Breast epithelium (tissue), 4 donors: ENCODE measurements around the gene CLPSL2. TPM values are rescaled to one million over a fixed set of nuclear protein-coding genes. Genes with fewer than 3 reads are reported as not detected.

Experiments used
- DNase-seq, 2 donors: peaks; one replicate each; pipeline ENCODE4 v3.0.0-alpha.2; 2019; ENCODE audit warnings: low spot score in 2 of 2
- H3K27ac ChIP-seq, 2 donors: fragments of 200-600 bp; sonication (generic) in 1 of 2; one replicate each; pipeline ENCODE4 v1.5.1; 2016 to 2019; ENCODE audit warnings: mild to moderate bottlenecking in 1 of 2
- H3K27me3 ChIP-seq, 2 donors: fragments of 200-600 bp; sonication (generic) in 1 of 2; one replicate each; pipeline versions ENCODE4 v1.5.1 to v1.6.0; 2017 to 2019; ENCODE audit warnings: control low read depth in 1 of 2, mild to moderate bottlenecking in 1 of 2
- H3K36me3 ChIP-seq: fragments of 200-600 bp; one replicate; pipeline ENCODE4 v1.5.1; 2019
- H3K4me1 ChIP-seq, 2 donors: fragments of 200-600 bp; sonication (generic); one replicate each; pipeline ENCODE4 v1.5.1; 2016 to 2019; ENCODE audit warnings: control low read depth in 1 of 2
- H3K4me3 ChIP-seq, 3 donors: fragments of 200-600 bp; sonication (generic); 1 replicate in 2 of 3; 2 replicates in 1 of 3; pipeline ENCODE4 v1.5.1; 2016 to 2019; ENCODE audit warnings: mild to moderate bottlenecking in 3 of 3, moderate library complexity in 2 of 3
- H3K9me3 ChIP-seq, 2 donors: fragments of 200-600 bp; sonication (generic) in 1 of 2; one replicate each; pipeline ENCODE4 v1.5.1; 2016 to 2019; ENCODE audit warnings: control low read depth in 1 of 2
- POLR2A ChIP-seq: fragments of 450-650 bp; IDR thresholded peaks from one replicate; pipeline ENCODE4 v1.6.1; 2016; ENCODE audit warnings: antibody characterized with exemption, mild to moderate bottlenecking, moderate library complexity
- POLR2AphosphoS5 ChIP-seq, 3 donors: sonication (generic); formaldehyde crosslinking; IDR thresholded peaks; one replicate each; pipeline ENCODE4 v1.6.1; 2017; ENCODE audit warnings: antibody characterized with exemption in 3 of 3
- intact Hi-C: fragments of 100-400 bp; cut with DNase I; formaldehyde crosslinking; loops from one replicate; pipeline ENCODE4 v1.15.1; 2023; ENCODE audit warnings: low total_unique reads
- total RNA-seq, 3 donors: library from RNA; depleted of rRNA; stranded (reverse); fragments of >200 nt; gene quantifications; one replicate each; pipeline ENCODE4 v1.1.0, GENCODE V29; 2016
- TF ChIP-seq, protein P1 (sequence below), 3 donors: fragments of 450-650 bp; IDR thresholded peaks; one replicate each; pipeline ENCODE4 v1.5.1; 2016 to 2017; ENCODE audit warnings: antibody characterized with exemption in 3 of 3, mild to moderate bottlenecking in 3 of 3, moderate library complexity in 3 of 3

The CLPSL2 gene
- total RNA-seq, 3 donors from 2014 or later: 2.3 TPM; not detected in 2

DNA sequence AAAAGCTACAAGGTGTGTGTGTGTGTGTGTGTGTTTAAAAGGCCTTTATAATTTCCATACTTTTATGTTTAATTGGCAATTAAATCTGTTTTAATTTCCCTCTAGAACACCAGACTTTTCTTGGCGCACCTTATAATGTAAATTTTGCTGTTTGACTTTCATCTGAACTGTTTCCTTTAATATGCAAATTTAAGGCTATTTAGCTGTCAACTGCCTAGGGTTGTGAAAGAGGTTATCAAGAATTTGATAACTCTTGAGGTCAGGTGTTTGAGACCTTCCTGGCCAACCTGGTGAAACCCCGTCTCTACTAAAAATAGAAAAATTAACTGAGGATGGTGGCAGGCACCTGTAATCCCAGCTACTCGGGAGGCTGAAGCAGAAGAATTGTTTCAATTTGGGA is 24.8 kb downstream of the CLPSL2 start:
- TF ChIP-seq POLR2A (no peak), POLR2AphosphoS5 (IDR thresholded peaks at IDR 0.05) (no peak)
- TF ChIP-seq, protein P1, sequence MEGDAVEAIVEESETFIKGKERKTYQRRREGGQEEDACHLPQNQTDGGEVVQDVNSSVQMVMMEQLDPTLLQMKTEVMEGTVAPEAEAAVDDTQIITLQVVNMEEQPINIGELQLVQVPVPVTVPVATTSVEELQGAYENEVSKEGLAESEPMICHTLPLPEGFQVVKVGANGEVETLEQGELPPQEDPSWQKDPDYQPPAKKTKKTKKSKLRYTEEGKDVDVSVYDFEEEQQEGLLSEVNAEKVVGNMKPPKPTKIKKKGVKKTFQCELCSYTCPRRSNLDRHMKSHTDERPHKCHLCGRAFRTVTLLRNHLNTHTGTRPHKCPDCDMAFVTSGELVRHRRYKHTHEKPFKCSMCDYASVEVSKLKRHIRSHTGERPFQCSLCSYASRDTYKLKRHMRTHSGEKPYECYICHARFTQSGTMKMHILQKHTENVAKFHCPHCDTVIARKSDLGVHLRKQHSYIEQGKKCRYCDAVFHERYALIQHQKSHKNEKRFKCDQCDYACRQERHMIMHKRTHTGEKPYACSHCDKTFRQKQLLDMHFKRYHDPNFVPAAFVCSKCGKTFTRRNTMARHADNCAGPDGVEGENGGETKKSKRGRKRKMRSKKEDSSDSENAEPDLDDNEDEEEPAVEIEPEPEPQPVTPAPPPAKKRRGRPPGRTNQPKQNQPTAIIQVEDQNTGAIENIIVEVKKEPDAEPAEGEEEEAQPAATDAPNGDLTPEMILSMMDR (IDR thresholded peaks at IDR 0.05): no peak
- Histone ChIP-seq H3K36me3 (no peaks in the 10 kb centered on the region), H3K27me3 (peaks cover 0 to 10% of the 10 kb centered on the region in 2 donors), H3K9me3 (no peaks in the 10 kb centered on the region), H3K4me1 (no peaks in the 10 kb centered on the region), H3K4me3 (no peak overlapping the region), H3K27ac (no peak overlapping the region)
- intact Hi-C loops: no loop called here
- DNase-seq: no peak

DNA sequence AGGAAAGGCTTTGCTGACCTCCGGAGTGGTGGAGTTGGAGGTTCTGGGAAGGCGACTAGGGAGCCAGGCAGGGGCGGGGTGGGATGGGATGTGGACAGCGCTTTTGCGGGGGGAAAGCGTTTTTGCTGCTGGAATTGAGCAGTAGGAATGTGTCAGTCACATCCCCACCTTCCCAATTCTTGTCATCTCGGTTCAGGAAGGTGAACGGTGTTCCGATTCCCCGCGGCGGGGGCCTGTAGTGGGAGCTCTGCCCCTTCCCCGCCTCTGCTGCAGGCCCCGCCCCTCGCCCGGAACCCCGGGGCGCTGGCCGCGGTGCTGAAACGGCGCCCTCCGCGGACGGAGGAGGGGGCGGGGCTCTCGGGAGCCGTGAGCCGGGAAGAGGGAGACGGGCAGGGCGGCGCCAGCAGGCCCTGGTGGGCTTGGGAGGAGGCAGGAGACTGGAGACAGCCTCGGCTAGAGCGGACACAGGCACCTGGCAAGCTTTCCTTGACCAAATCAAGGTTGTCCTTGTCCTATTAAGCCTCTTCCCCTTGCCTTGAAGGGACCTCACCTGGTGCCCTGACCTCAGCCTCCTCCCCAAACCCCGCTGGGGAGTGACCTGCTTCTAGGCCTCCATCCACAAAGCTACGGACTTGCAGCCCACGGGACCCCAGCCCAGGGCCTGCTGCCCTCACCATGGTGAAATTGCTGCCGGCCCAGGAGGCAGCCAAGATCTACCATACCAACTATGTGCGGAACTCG is 28.8 kb downstream of the CLPSL2 start, which contains the start of gene LHFPL5:
Gene LHFPL5, plus strand, starts transcription at position 357 of the 741 bp plus-strand sequence. Its CDS starts 319 bp downstream, at position 676.
- intact Hi-C loops: no loop called here
- DNase-seq: no peak
- H3K27me3 ChIP-seq: peaks cover 0 to 15% of the 10 kb centered on the region in 2 donors
- TF ChIP-seq, protein P1 (IDR thresholded peaks at IDR 0.05): no peak
- TF ChIP-seq POLR2AphosphoS5 (IDR thresholded peaks at IDR 0.05): no peak
- TF ChIP-seq POLR2A: no peak
- H3K36me3 ChIP-seq: no peaks in the 10 kb centered on the region
- no peaks in the 10 kb centered on the region for H3K9me3 ChIP-seq
- no peak within 1 kb of the TSS for H3K27ac ChIP-seq
- no peaks in the 10 kb centered on the region for H3K4me1 ChIP-seq
- H3K4me3 ChIP-seq: peak within 1 kb of the TSS in 2 of 3 donors; percentile 10 to 50

DNA sequence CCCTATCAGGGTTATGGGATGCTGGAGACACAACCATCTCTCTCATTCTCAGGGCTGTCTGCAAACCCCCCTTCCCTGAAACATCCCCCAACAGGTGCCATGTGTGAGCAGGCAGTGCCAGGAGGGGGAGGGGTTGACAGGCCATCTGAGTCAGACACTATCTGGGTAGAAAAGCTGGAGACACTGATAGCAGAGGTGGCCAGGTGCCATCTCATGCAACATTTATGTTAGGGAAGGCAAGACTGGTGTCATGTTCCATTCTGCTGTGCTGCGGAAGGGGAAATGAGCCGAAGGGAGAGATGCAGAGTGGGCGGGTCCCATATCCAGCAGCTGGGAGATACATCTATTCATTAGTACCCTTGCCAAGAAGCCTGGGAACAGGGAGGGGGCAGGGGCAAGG is 32.3 kb downstream of the CLPSL2 start:
- Histone ChIP-seq H3K9me3 (no peaks in the 10 kb centered on the region), H3K27me3 (peaks cover 0 to 15% of the 10 kb centered on the region in 2 donors), H3K4me3 (no peak overlapping the region), H3K36me3 (no peaks in the 10 kb centered on the region), H3K27ac (no peak overlapping the region), H3K4me1 (no peaks in the 10 kb centered on the region)
- TF ChIP-seq POLR2AphosphoS5 (IDR thresholded peaks at IDR 0.05): no peak
- TF ChIP-seq, protein P1 (IDR thresholded peaks at IDR 0.05): no peak
- DNase-seq: no peak
- intact Hi-C loops: no loop called here

DNA sequence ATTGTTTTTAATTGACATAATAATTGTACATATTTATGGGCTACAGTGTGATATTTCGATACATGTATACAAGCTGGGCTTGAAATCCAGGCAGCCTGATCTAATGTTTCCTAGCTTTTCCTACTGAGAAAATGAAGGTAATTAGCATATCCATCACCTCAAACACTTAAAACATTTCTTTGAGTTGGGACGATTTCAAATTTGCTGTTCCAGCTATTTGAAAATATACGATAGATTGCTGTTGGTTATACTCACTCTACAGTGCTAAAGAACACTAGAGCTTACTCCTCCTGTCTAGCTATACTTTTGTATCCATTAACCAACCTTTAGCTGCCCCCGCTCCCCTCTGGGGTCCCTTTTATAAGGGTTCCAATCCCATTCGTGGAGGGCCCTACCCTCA is 33.4 kb downstream of the CLPSL2 start:
- H3K27me3 ChIP-seq: peaks cover 0 to 15% of the 10 kb centered on the region in 2 donors

More for the DNA sequence above, 33.4 kb downstream of the CLPSL2 start:
- Histone ChIP-seq H3K4me3 (no peak overlapping the region), H3K36me3 (no peaks in the 10 kb centered on the region), H3K9me3 (no peaks in the 10 kb centered on the region), H3K4me1 (no peaks in the 10 kb centered on the region), H3K27ac (no peak overlapping the region)
- intact Hi-C loops: loop anchor here (2.0 kb wide), 1 partner anchor 55 kb away; no protein-coding TSS in a partner anchor
- no peak for DNase-seq
- TF ChIP-seq POLR2AphosphoS5 (IDR thresholded peaks at IDR 0.05) (no peak), POLR2A (no peak)
- TF ChIP-seq, protein P1 (IDR thresholded peaks at IDR 0.05): no peak
